Ramos (cell line): Measurements from ENCODE around the gene NBDY.

Source experiments
- in situ Hi-C: fragments of 300-500 bp; cut with MboI; formaldehyde crosslinking; loops from one replicate; pipeline ENCODE4 v1.14.3; 2022; ENCODE audit warnings: low sequenced_read_pairs; ENCODE audit not compliant: unreplicated experiment

The NBDY gene

DNA sequence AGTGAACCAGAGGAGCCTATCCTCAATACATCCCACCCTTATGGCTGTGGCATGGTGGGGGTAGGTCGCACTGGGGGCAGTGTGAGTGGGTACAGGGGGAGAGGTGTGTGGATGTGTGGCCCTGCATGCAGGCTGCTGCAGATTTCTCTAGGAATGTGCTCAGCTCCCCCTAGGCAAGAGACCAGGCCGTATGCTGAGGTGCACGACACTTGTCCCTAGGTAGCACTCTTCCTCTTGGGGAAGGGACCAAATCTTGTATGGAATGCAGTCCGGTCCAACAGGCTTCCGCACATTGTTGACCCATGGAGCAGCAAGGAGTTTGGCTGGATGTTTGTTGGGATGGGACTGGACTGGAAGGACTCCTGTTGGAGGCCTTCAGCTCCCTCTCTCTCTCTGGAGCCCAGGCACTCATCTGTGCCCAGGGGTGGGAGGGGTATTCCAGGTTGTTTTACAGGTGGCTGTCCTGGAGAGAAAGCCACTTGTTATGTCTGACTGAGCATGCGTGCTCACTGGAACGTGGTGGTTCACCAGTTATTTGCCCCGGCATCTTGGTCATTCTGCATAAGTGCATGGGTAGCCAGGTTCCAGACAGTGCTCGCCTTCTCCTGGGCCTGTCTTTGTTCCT lies 55.1 kb downstream of the NBDY start:
- in situ Hi-C loops: no loop called here

DNA sequence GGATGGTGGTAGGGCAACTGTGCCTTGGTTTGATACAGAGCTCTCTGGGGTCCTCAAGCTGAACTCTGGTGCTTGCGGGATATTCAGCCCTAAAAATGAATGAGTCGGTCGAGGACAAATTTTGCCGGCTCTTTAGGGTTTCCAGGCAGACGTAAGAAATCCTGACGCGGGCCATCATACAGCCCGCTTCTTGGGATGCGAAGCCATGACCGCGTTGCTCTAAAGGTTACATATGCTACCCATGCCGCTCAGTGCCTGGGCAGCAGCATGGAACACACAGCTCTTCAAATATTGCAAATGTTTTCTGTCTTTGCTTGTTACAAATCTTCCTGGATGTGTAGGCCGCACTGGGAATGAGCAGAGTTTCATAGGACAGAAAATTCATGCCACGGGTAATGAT lies 55.6 kb downstream of the NBDY start:
- in situ Hi-C loops: no loop called here

DNA sequence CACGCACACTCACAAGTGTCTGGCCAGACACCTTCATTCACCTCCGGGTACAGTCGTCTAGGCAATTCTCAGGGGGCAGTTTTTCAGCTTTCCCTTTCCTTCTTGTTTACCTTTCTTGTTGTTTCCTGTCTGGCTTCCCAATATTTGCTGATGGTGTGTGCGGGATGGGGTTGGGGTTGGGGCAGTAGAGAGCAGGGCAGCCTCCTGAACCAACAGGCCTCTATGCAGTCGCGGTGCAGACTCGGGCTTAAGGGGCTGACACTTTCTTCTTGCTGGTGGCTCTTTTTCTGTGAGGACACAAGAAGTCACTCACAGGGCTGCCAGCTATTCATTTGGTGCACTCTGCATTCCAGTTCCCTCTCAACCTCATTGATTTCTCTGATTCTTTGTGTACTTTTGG lies 56.4 kb downstream of the NBDY start:
- in situ Hi-C loops: no loop called here

DNA sequence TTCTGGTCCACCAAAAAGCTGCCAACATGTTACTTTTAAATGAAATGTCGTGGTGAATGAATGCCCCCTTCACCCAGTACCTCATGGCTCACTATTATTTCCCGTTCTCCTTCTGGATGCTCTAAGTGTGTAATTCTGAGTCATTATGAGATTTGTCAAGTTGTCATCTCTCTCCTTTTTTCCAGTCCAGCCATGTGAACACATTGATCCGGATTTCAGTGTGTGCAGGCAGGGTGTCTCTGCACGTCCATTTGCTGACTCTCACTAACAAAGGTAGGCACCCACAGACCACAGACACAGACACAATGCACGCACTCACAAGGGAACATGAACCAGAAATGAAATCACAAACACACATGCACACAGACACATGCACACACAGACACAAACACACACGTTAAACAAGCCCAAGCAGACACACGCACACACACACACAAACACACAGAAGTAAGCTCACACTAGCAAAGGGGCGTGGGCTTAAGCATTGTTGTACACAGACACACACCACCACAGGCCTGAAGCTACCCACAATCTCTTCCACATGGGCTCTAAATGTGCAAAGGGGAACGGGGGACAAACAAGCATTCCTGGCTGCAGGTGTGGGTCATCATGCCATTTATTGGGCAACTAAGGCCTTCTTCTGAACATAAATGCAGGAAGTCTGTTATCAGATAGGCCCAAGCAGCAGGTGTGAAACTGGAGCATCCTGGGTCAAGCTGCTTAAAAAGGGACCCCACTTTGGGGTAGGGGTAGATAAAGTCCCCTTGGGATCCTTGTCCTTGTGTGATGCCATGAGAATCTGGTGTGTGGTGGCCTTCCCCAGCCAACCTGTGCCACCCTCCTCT lies 58.1 kb downstream of the NBDY start:
- in situ Hi-C loops: no loop called here

DNA sequence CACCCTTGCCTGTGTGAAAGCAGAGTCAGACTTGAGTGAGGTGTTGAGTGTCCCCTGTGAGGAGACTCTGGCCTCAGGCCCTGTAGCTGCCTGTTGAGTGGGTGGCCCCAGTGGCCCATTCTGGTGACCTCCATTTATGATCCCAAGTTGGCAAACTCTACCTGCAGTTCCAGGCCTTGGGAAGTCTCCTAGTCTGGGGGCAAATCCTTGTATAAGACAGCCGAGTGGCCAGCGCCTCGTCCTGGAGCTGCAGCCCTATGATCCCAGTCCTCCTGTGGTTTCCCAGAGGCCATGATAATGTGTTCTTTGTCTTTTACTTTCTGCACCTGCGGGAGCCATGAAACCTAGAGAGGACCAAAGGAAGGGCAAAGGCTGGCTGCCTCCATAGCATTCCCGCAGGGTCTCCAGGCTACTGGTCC lies 58.7 kb downstream of the NBDY start:
- in situ Hi-C loops: no loop called here

DNA sequence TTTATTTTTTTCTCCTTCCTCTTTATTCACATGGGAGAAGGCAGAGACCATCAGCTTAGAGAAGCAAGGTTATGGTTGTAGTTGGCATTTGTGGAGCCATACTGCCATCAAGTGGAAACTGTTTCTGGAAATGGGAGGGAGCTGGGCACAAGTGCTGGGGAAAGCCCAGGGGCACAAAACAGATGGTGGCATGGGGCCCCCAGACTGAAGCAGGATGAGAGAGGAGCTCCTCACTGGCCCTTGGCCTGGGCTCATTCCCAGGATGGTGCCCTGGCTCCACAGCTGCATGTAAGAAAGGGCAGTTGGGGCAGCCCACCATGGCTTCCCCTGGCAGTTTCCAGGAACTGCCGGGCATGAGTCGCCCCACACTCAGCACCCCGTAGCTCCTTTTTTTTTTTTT lies 59.2 kb downstream of the NBDY start:
- in situ Hi-C loops: no loop called here

DNA sequence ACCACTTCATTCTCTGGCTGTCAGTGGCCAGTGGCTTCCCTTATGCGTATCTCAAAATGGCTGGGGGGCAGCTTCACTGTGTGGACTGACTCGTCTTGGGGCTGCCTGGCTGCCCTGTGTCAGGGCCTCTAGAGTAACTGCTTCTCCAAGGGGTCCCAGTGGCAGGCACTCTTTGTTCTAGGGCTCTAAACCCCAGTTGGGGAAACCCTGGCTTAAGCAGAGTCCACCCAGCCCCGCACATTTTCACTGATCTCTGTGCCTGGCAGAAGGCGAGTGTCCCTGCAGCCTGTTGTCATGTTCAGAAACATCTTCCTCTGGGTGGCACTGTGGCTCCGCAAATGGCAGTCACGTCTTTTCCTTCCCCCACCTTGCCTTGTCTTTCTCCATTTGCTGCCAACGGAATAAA lies 59.7 kb downstream of the NBDY start:
- in situ Hi-C loops: no loop called here

DNA sequence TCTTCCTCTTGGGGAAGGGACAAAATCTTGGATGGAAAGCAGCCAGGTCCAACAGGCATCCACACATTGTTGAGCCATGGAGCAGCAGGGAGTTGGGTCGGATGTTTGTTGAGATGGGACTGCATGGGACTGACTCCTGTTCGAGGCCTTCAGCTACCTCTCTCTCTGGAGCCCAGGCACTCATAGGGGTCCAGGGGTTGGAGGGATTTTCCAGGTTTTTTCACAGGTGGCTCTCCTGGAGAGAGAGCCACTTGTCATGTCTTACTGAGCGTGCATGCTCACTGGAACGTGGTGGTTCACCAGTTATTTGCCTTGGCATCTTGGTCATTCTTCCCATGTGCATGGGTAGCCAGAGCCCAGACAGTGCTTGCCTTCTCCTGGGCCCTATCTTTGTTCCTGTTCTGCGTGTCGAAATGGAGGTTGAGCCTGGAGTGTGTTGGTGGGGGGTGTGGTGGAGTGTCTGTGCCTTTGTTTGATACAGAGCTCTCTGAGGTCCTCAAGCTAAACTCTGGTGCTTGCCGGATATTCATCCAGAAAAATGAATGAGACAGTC lies 60.6 kb downstream of the NBDY start:
- in situ Hi-C loops: no loop called here

DNA sequence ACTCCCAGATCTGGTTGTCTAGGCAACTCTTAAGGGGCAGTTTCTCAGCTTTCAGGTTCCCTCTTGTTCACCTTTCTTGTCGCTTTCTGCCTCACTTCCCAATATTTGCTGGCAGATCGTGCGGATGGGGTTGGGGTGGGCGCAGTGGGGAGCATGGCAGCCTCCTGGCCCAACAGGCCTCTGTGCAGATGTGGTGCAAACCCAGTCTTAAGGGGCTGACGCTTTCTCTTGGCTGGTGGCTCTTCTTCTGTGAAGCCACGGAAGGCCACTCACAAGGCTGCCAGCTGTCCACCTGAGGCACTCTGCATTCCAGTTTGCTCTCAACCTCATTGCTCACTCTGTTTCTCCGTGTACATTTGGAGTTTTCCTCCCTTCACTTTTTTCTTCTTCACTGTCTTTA lies 61.7 kb downstream of the NBDY start:
- in situ Hi-C loops: no loop called here

DNA sequence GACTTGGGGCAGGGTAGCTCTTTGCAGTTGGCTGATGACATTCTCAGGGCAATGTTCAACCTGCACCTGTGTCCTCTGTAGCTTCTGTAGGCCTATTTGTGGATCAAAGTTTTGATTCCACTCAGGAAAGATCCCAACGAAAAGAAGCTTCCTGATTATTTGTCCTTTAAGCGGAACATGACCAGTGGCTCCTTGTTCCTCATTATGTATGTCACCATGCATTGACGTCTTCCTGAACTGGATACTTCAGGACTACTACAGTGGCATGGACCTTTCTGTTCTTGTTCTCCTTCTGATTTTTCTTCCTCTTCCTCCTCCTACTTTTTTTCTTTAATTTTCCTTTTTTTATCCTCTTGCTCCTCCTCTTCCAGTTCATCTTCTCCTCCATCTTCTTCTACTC lies 62.4 kb downstream of the NBDY start:
- in situ Hi-C loops: no loop called here

DNA sequence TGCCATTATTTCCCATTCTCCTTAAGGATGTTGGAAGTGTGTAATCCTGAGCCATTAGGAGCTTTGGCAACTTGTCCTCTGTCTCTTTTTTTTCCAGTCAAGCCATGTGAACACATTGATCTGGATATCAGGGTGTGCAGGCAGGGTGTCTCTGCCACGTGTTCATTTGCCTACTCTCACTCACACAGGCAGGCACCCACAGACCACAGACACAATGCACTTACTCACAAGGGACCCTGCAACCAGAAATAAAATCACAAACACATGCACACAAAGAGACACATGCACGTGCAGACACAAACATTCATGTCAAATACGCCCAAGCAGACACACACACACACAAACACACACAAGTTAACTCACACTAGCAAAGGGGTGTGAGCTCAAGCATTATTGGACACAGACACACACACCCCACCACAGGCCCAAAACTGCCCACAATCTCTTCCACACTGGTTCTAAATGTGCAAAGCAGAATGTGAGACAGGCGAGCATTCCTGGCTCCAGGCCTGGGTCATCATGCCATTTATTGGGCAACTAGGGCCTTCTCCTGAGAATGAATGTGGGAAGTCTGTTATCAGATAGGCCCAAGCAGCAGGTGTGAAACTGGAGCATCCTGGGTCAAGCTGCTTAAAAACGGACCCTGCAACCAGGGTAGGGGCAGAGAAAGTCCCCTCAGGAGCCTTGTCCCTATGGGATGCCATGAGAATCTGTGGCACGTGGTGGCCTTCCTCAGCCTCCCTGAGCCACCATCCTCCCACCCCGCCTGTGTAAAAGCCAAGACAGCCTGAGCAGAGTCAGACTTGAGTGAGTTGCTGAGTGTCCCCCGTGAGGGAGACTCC lies 63.4 kb downstream of the NBDY start:
- in situ Hi-C loops: no loop called here

DNA sequence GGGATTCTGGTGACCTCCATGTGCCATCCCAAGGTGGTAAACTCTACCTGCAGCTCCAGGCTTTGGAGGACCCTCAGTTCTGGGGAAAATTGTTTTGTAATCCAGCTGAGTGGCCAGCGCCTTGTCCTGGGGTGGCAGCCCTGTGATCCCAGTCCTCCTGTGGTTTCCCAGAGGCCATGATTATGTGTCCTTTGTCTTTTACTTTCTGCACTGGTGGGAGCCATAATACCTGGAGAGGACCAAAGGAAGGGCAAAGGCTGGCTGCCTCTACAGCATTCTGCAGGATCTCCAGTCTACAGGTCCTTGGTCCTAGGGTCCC lies 64.0 kb downstream of the NBDY start:
- in situ Hi-C loops: no loop called here

DNA sequence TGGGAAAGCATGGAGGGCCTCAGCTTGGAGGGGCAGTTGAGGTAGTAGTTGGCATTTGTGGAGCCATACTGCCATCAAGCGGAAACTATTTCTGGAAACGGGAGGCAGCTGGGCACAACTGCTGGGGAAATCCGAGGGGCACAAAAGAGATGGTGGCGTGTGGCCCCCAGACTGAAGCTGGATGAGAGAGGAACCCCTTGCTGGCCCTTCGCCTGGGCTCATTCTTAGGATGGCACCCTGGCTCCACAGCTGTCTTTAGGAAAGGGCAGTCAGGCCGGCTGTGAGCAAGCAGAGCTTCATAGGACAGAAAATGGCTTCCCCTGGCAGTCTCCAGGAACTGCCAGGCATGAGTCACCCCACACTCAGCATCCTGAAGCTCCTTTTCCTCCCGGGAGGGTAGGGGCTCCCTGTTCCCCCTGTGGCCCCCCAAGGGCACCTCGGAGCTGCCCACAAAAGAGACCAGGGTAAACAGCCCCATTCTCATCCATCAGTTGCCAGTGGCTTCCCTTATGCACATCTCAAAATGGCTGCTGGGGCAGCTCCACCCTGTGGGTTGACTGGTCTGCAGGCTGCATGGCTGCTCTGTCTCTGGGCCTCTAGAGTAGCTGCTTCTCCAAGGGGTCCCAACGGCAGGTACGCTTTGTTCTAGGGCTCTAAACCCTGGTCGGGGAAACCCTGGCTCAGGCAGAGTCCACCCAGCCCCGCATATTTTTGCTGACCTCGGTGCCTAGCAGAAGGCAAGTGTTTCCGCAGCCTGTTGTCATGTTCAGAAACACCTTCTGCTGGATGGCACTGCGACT lies 64.7 kb downstream of the NBDY start:
- in situ Hi-C loops: no loop called here

DNA sequence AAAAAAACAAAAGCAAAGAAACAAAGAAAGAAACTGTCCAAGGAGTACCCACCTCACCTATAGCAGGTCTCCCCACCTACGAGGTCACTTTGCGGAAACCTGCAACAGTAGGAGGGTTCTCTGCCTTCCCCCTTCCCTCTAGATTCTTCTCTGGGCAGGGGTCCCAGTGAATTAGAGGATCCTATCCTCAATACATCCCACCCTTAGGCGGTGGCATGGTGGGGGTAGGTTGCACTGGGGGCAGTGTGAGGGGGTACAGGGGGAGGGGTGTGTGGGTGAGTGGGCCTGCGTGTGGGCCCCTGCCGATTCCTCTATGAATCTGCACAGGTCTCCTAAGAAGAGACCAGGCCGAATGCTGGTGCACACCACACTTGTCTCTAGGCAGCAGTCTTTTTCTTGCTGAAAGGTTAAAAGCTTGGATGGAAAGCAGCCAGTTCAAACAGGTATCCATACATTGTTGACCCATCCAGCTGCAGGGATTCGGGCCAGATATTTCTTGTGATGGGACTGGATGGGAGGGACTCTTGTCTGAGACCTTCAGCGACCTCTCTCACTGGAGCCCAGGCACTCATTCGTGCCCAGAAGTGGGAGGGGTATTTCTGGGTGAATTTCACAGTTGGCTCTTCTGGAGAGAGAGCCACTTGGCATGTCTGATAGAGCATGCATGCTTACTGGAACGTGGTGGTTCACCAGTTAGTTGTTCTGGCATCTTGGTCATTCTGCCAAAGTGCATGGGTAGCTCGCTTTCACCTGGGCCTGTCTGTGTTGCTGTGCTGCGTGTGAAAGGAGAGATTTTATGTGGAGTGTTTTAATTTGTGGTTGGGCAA lies 65.6 kb downstream of the NBDY start:
- in situ Hi-C loops: no loop called here

DNA sequence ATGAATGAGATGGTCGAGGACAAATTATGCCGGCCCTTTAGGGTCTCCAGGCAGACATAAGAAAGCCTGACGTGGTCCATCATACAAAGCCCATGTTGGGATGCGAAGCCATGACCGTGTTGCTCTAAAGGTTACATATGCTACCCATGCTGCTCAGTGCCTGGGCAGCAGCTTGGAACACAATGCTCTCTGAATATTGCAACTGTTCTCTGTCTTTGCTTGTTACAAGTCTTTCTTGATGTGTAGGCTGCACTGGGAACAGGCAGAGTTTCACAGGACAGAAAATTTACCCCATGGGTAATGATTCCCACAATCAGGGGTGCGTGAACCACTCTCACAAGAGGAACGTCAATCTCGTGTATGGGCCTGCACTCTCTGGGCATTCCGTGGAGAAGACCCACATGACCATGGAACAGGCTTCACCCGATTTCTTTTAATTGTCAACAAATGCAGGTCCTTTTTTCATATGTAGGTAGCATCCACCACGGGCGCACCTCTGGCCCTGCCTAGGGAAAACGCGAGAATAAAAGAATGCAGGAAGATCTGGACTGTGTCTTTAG lies 66.3 kb downstream of the NBDY start:
- in situ Hi-C loops: no loop called here

DNA sequence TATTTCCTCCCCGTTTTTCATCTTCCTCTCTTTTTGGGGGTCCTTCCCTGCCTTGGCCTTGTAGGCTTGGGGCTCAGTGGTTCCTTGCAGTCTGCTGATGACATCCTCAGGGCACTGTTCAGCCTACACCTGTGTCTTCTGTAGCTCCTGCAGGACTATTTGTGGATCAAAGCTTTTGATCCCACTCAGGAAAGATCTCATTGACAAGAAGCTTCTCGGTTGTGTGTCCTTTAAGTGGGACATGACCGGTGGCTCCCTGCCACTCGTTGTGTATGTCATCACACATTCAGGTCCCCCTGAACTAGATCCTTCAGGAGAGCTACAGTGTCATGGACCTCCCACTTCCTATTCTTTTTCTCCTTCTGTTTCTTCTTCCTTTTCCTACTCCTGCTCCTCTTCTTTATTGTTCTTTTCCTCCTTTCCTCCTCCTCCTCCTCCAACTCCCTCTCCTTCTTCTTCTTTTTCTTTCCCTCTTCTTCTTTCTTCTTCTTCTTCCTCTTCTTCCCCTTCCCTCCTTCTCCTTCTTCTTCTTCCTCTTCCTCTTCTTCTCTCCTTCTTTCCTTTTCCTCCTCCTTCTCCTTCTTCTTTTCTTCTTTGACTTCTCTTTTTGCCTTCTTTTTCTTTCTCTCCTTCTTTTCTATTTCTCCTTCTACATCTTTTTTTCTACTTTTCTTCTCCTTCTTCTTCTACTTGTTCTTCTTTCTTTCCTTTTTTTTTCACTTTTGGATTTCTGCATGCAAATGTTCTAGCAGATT lies 67.8 kb downstream of the NBDY start:
- in situ Hi-C loops: no loop called here

DNA sequence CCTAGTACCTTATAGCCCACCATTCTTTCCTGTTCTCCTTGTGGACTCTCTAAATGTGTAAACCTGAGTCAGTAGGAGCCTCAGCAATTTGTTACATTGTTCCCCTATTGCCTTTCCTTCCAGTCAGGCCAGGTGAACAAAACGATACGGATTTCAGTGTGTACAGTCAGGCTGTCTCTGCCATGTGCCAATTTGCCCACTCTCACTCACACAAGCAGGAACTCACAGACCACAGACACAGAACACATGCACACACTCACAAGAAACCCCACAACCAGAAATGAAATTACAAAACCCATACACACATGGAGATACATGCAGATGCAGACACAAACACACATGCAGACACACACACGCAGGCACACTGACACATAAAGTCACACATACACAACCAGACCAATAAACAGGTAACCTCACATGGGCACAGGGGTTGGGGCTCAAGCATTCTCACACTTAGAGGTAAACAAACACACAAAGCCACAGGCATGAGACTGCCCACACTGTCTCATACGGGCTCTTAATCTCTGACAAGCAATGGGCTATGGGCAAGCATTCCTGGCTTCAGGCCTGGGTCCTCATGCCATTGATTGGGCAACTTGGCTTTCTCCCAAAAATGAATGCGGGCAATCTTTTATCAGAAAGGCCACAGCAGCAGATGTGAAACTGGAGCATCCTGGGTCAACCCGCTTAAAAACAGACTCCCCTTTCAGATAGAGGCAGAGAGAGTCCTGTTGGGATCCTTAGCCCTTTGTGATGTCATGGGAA lies 68.7 kb downstream of the NBDY start:
- in situ Hi-C loops: no loop called here

DNA sequence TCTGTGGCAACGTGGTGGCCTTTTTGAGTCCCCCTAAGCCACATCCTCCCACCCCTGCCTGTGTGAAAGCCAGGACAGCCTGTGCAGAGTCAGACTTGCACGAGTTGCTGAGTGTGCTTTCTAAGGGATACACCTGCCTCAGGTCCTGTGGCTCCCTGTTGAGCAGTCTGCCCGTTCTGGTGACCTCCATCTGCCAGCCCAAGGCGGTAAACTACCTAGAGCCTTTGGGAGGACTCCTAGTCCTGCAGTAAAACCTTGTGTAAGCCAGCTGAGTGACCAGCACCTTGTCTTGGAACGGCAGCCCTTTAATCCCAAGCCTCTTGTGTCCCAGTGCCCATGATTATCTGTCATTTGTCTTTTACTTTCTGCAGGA lies 69.3 kb downstream of the NBDY start:
- in situ Hi-C loops: no loop called here
